Neural progenitor cell (in vitro differentiated cells): ENCODE data around the gene TSPAN11. TPM values are rescaled to one million over a fixed set of nuclear protein-coding genes. Genes with fewer than 3 reads are reported as not detected.

Experiments
- DNase-seq: peaks from one replicate; pipeline ENCODE4 v3.0.0-alpha.2; 2016; ENCODE audit warnings: low spot score
- H2AFZ ChIP-seq: fragments of 200-600 bp; sonication (generic); replicated peaks from 2 replicates; pipeline ENCODE4 v1.6.1; 2016; ENCODE audit warnings: antibody characterized with exemption
- H3F3A ChIP-seq: fragments of 200-600 bp; sonication (generic); 2 replicates; pipeline ENCODE4 v1.6.1; 2016; ENCODE audit warnings: antibody characterized with exemption, low read depth
- H3K27ac ChIP-seq: fragments of 200-600 bp; sonication (generic); 2 replicates; pipeline ENCODE4 v1.5.1; 2016; ENCODE audit warnings: mild to moderate bottlenecking
- H3K27me3 ChIP-seq: fragments of 200-600 bp; sonication (generic); 2 replicates; pipeline ENCODE4 v1.6.1; 2016; ENCODE audit warnings: mild to moderate bottlenecking, moderate library complexity
- H3K36me3 ChIP-seq: fragments of 200-600 bp; sonication (generic); 2 replicates; pipeline ENCODE4 v1.5.1; 2016
- H3K4me1 ChIP-seq: fragments of 200-600 bp; sonication (generic); 2 replicates; pipeline ENCODE4 v1.6.1; 2016; ENCODE audit warnings: mixed run types
- H3K4me2 ChIP-seq: fragments of 200-600 bp; sonication (generic); 2 replicates; pipeline ENCODE4 v1.6.1; 2016
- H3K4me3 ChIP-seq: fragments of 200-600 bp; sonication (generic); 2 replicates; pipeline ENCODE4 v1.5.1; 2016
- H3K79me2 ChIP-seq: fragments of 200-600 bp; sonication (generic); 2 replicates; pipeline ENCODE4 v1.6.1; 2016; ENCODE audit warnings: low read depth
- H3K9ac ChIP-seq: fragments of 200-600 bp; sonication (generic); 2 replicates; pipeline ENCODE4 v1.6.1; 2016
- H3K9me3 ChIP-seq: fragments of 200-600 bp; sonication (generic); 2 replicates; pipeline ENCODE4 v1.5.1; 2016; ENCODE audit warnings: low read depth
- H4K20me1 ChIP-seq: fragments of 200-600 bp; sonication (generic); 2 replicates; pipeline ENCODE4 v1.6.1; 2016; ENCODE audit warnings: low read depth
- H3K27ac Mint-ChIP-seq: 3 replicates; pipeline ENCODE4 v1.8.0; 2021; ENCODE audit warnings: mixed read lengths
- H3K27me3 Mint-ChIP-seq: 2 replicates; pipeline ENCODE4 v1.8.0; 2022; ENCODE audit warnings: low read depth, mild to moderate bottlenecking, inconsistent platforms, moderate library complexity, mixed read lengths; ENCODE audit not compliant: insufficient read depth
- H3K36me3 Mint-ChIP-seq: 3 replicates; pipeline ENCODE4 v1.8.0; 2021; ENCODE audit warnings: mixed read lengths
- H3K4me1 Mint-ChIP-seq: 3 replicates; pipeline ENCODE4 v1.8.0; 2021; ENCODE audit warnings: mixed read lengths
- H3K4me3 Mint-ChIP-seq: 3 replicates; pipeline ENCODE4 v1.8.0; 2021; ENCODE audit warnings: mild to moderate bottlenecking, moderate library complexity, mixed read lengths
- H3K9me3 Mint-ChIP-seq: 3 replicates; pipeline ENCODE4 v1.8.0; 2020; ENCODE audit warnings: mixed read lengths
- CTCF ChIP-seq: fragments of 200-600 bp; sonication (generic); IDR thresholded peaks from 2 replicates; pipeline ENCODE4 v1.5.1; 2017; ENCODE audit warnings: antibody characterized with exemption, mild to moderate bottlenecking
- EZH2 ChIP-seq: fragments of 200-600 bp; sonication (generic); IDR thresholded peaks from 2 replicates; pipeline ENCODE4 v1.6.1; 2017; ENCODE audit warnings: antibody characterized with exemption, mild to moderate bottlenecking, moderate library complexity
- EZH2phosphoT487 ChIP-seq: fragments of 200-600 bp; sonication (generic); IDR thresholded peaks from 2 replicates; pipeline ENCODE4 v1.6.1; 2017; ENCODE audit warnings: antibody characterized with exemption
- total RNA-seq: library from RNA; depleted of rRNA; stranded (reverse); fragments of >200 nt; gene quantifications from 2 replicates; pipeline ENCODE4 v1.2.3, GENCODE V29; 2015; ENCODE audit warnings: low replicate concordance

TSPAN11 gene
- total RNA-seq, 1 donor from 2014 or later: 7.4 TPM

GRCh38 chr12:30902001-30902400 lies 24.5 kb upstream of the TSPAN11 start:
- Histone ChIP-seq H3K27ac (no peak overlapping the region), H3F3A (peaks cover 23% of the 10 kb centered on the region), H4K20me1 (no peaks in the 10 kb centered on the region), H3K4me1 (peaks cover 15% of the 10 kb centered on the region), H3K9me3 (no peaks in the 10 kb centered on the region), H2AFZ (no peak overlapping the region), H3K79me2 (no peaks in the 10 kb centered on the region), H3K27me3 (no peaks in the 10 kb centered on the region), H3K36me3 (no peaks in the 10 kb centered on the region), H3K4me3 (no peak overlapping the region), H3K4me2 (no peak overlapping the region), H3K9ac (no peak overlapping the region)
- TF ChIP-seq EZH2phosphoT487: no peak
- peaks cover 10% of the 10 kb centered on the region for H3K4me1 Mint-ChIP-seq
- H3K27ac Mint-ChIP-seq: no peak overlapping the region
- no peaks in the 10 kb centered on the region for H3K36me3 Mint-ChIP-seq
- peaks cover 2% of the 10 kb centered on the region for H3K9me3 Mint-ChIP-seq
- no peak for DNase-seq
- peaks cover 3% of the 10 kb centered on the region for H3K27me3 Mint-ChIP-seq
- no peak overlapping the region for H3K4me3 Mint-ChIP-seq

- no peaks in the 10 kb centered on the region for H3K9me3 ChIP-seq
- Mint-ChIP-seq H3K27ac (no peak overlapping the region), H3K27me3 (peaks cover 3% of the 10 kb centered on the region), H3K9me3 (peaks cover 2% of the 10 kb centered on the region), H3K4me1 (peaks cover 10% of the 10 kb centered on the region), H3K4me3 (no peak overlapping the region), H3K36me3 (no peaks in the 10 kb centered on the region)
- H2AFZ ChIP-seq: no peak overlapping the region
- no peaks in the 10 kb centered on the region for H3K79me2 ChIP-seq
- DNase-seq: no peak
- no peaks in the 10 kb centered on the region for H3K36me3 ChIP-seq
- no peak overlapping the region for H3K4me3 ChIP-seq
- peaks cover 15% of the 10 kb centered on the region for H3K4me1 ChIP-seq
- H3K27me3 ChIP-seq: no peaks in the 10 kb centered on the region
- H3K4me2 ChIP-seq: no peak overlapping the region
- no peak overlapping the region for H3K9ac ChIP-seq
- no peak overlapping the region for H3K27ac ChIP-seq
- TF ChIP-seq EZH2phosphoT487: no peak
- no peak for TF ChIP-seq EZH2
- TF ChIP-seq CTCF: no peak
- H3F3A ChIP-seq: peaks cover 23% of the 10 kb centered on the region
- H4K20me1 ChIP-seq: no peaks in the 10 kb centered on the region
Observed at GRCh38 chr12:30902596-30902995, 24.0 kb upstream of the TSPAN11 start.

GRCh38 chr12:30905463-30906009 lies 21.0 kb upstream of the TSPAN11 start:
- H2AFZ ChIP-seq: no peak overlapping the region
- H3K9ac ChIP-seq: no peak overlapping the region
- peaks cover 27% of the 10 kb centered on the region for H3K4me1 Mint-ChIP-seq
- H3K27ac ChIP-seq: peak overlapping the region; percentile 5
- H4K20me1 ChIP-seq: no peaks in the 10 kb centered on the region
- H3K4me1 ChIP-seq: peaks cover 19% of the 10 kb centered on the region
- H3K4me2 ChIP-seq: peak overlapping the region; percentile 52
- no peaks in the 10 kb centered on the region for H3K36me3 ChIP-seq
- no peak overlapping the region for H3K4me3 ChIP-seq
- peaks cover 23% of the 10 kb centered on the region for H3F3A ChIP-seq
- no peaks in the 10 kb centered on the region for H3K36me3 Mint-ChIP-seq
- peak; percentile 56 for DNase-seq
- peaks cover 2% of the 10 kb centered on the region for H3K9me3 Mint-ChIP-seq
- H3K27me3 ChIP-seq: no peaks in the 10 kb centered on the region
- H3K79me2 ChIP-seq: no peaks in the 10 kb centered on the region
- no peak overlapping the region for H3K27ac Mint-ChIP-seq
- no peaks in the 10 kb centered on the region for H3K9me3 ChIP-seq
- H3K27me3 Mint-ChIP-seq: peaks cover 3% of the 10 kb centered on the region
- TF ChIP-seq EZH2phosphoT487 (no peak), CTCF (peak; percentile 20)
- H3K4me3 Mint-ChIP-seq: no peak overlapping the region

GRCh38 chr12:30908076-30908721 lies 18.3 kb upstream of the TSPAN11 start:
- no peaks in the 10 kb centered on the region for H3K27me3 ChIP-seq
- H3K36me3 ChIP-seq: no peaks in the 10 kb centered on the region
- H3K4me2 ChIP-seq: no peak overlapping the region
- H3K4me3 ChIP-seq: no peak overlapping the region
- no peak overlapping the region for H3K9ac ChIP-seq
- Mint-ChIP-seq H3K36me3 (no peaks in the 10 kb centered on the region), H3K4me1 (peaks cover 31% of the 10 kb centered on the region), H3K9me3 (no peaks in the 10 kb centered on the region), H3K4me3 (no peak overlapping the region), H3K27me3 (peaks cover 3% of the 10 kb centered on the region), H3K27ac (no peak overlapping the region)
- H3K9me3 ChIP-seq: no peaks in the 10 kb centered on the region
- no peaks in the 10 kb centered on the region for H4K20me1 ChIP-seq
- no peak overlapping the region for H3K27ac ChIP-seq
- no peak overlapping the region for H2AFZ ChIP-seq
- H3F3A ChIP-seq: peaks cover 23% of the 10 kb centered on the region
- DNase-seq: no peak
- TF ChIP-seq EZH2phosphoT487 (no peak), CTCF (no peak)
- H3K4me1 ChIP-seq: peaks cover 23% of the 10 kb centered on the region
- no peaks in the 10 kb centered on the region for H3K79me2 ChIP-seq
